ENCODE data around the gene DNAJC30.
A peak's percentile ranks its signal among the peaks of the same experiment; 100 is the strongest.
"Not testable (repeated sequence)": the region's sequence is repeated elsewhere in the genome, so short reads cannot be mapped to it uniquely, and the experiment has no call there.

DNAJC30 gene

GRCh38 chr7:73682745-73683055 is 553 bp downstream of the DNAJC30 start:
- no peak for DNase-seq (ENCODE audit: low read depth, low spot score)

GRCh38 chr7:73681031-73681430 is 2.2 kb downstream of the DNAJC30 start:
- no peak for DNase-seq (ENCODE audit: low read depth, low spot score)

DNA sequence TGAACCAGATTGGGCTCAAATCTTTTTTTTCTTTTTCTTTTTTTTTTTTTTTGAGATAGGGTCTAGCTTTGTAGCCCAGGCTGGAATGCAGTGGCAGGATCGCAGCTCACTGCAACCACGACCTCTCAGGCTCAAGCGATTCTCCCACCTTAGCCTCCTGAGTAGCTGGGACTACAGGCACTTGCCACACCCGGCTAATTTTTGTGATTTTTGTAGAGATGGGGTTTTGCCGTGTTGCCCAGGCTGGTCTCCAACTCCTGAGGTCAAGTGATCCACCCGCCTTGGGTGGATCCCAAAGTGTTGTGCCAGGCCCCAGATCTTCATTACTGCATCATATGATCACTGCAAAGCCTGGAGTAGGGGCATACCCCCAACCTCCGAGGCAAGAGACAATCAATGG is 2.8 kb downstream of the DNAJC30 start:
- DNase-seq (ENCODE audit: low read depth, low spot score): no peak

DNA sequence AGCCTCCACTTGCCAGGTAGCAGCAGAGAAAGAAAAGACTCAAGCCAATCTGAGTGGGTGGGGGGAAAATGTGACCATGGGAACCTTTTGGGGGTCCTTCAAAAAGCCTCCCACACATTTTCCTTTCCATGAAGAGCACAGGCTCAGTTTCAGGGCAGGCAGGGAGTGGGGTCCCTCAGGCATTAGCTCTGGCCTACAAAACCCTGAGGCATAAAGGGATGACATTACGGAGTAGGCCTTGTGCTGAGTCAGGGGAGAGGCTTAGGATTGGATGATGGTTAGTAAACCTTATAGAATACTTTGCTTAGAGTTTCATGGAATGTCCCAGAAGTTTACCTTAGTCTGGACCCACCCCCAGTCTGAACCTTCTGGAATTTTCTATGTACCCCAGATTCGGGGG is 3.5 kb downstream of the DNAJC30 start:
- no peak for DNase-seq (ENCODE audit: low read depth, low spot score)

- DNase-seq (ENCODE audit: low read depth, low spot score): no peak
Measured at GRCh38 chr7:73678862-73679261, 4.4 kb downstream of the DNAJC30 start.

DNA sequence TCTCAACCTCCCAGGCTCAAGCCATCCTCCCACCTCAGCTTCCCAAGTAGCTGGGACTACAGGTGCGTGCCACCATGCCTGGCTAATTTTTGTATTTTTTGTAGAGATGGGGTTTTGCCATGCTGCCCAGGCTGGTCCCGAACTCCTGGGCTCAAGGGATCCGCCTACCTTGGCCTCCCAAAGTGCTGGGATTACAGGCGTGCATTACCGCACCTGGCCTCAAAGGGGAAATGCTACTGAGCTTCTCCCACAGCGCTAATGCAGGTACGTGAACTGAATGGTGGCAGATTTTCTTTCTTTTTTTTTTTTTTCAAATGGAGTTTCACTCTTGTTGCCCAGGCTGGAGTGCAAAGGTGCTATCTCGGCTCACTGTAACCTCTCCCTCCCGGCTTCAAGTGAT is 7.2 kb downstream of the DNAJC30 start:
- not testable (repeated sequence) for DNase-seq (ENCODE audit: low read depth, low spot score)

GRCh38 chr7:73674468-73675124 is 8.7 kb downstream of the DNAJC30 start:
- DNase-seq (ENCODE audit: low read depth, low spot score): no peak

DNA sequence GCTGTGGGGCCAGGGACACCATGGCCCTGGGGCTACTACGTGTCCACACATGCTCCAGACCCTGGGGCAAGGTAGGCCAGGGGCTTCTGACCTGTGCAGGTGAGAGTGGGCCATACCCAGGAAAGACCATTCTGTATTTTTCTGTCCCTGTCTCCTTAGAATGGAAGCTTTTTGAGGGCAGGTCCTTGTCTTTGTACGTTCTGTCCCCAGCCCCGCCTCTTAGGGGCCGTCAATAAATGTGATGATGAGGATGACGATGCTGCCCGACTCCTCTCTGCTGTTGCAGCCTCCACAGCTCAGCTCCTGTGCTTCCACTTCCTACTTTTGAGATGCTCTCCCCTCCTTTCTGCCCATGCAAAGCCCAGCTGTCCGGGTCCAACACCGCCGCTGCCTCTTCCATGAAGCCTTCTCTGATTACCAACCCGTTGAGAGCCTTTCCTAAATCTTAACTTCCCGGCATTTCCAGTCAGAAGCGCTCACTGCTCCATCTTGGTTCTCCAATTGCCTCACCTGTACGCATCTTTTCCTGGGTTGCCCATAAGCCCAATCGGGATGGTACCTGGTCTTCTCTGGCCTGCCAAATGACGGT is 11.3 kb downstream of the DNAJC30 start:
- no peak for DNase-seq (ENCODE audit: low read depth, low spot score)

GRCh38 chr7:73671322-73671661 is 12.0 kb downstream of the DNAJC30 start:
- no peak for DNase-seq (ENCODE audit: low read depth, low spot score)

GRCh38 chr7:73669858-73670385 is 13.3 kb downstream of the DNAJC30 start:
- DNase-seq (ENCODE audit: low read depth, low spot score): no peak

DNA sequence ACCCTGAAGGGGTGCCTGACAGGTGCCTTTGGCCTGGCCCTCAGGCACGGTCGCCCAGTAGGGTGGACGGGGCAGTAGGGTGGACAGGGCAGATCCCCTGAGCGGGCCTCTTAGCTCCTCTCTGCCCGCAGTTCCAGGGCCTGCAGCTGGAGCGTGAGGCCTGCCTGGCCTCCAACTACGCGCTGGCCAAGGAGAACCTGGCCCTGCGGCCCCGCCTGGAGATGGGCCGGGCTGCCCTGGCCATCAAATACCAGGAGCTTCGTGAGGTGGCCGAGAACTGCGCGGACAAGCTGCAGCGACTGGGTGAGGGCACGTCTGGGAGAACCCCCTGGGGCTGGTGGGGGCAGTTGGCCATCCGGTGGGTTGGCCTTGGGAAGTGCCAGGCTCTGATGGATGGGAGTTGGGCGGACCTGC is 14.0 kb downstream of the DNAJC30 start:
- DNase-seq (ENCODE audit: low read depth, low spot score): no peak

- DNase-seq (ENCODE audit: low read depth, low spot score): no peak
Measured at GRCh38 chr7:73668886-73669230, 14.4 kb downstream of the DNAJC30 start.

GRCh38 chr7:73668103-73668885 is 15.0 kb downstream of the DNAJC30 start:
- DNase-seq (ENCODE audit: low read depth, low spot score): no peak

- peak; percentile 86 for DNase-seq (ENCODE audit: low read depth, low spot score)
Measured at GRCh38 chr7:73667344-73668102, 15.7 kb downstream of the DNAJC30 start, which contains the start of gene VPS37D. Gene VPS37D (plus strand): TSS chr7:73667831. CDS start chr7:73667959, 128 bp downstream.

GRCh38 chr7:73663033-73663432 is 20.2 kb downstream of the DNAJC30 start:
- DNase-seq (ENCODE audit: low read depth, low spot score): no peak

DNA sequence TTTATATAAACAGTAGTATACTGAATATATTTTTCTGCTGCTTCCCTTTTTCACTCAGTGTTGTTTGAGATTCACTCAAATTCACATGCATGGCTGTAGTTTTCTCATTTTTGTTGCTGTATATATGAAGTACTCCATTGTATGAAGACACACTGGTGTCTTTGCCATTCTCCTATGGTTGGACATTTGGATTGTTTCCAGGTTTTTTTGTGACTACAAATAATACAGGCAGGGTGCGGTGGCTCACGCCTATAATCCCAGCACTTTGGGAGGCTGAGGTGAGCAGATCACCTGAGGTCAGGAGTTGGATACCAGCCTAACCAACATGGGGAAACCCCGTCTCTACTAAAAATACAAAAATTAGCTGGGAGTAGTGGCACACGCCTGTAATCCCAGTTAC is 22.7 kb downstream of the DNAJC30 start:
- DNase-seq (ENCODE audit: low read depth, low spot score): not testable (repeated sequence)

GRCh38 chr7:73659983-73660382 is 23.3 kb downstream of the DNAJC30 start:
- no peak for DNase-seq (ENCODE audit: low read depth, low spot score)

GRCh38 chr7:73655309-73655708 is 27.9 kb downstream of the DNAJC30 start:
- not testable (repeated sequence) for DNase-seq (ENCODE audit: low read depth, low spot score)

DNA sequence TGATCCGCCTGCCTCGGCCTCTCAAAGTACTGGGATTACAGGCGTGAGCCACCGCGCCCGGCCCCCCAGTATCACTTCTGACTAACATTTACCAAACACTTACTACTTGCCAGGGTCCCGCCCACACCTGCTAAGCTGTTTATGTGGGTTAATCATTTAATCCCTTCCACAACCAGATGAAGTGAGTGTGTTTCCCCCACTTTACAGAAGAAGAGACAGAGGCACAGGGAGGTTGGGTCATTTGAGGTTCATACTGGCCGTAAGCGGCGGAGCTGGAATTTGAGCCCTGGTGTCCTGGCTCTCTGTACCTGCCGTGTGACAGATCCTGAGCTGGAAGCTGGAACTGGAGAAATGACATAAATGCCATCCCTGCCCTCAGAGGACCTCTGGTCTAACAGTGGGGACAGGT is 30.7 kb downstream of the DNAJC30 start:
- DNase-seq (ENCODE audit: low read depth, low spot score): no peak

GRCh38 chr7:73650524-73650923 is 32.7 kb downstream of the DNAJC30 start:
- no peak for DNase-seq (ENCODE audit: low read depth, low spot score)

DNA sequence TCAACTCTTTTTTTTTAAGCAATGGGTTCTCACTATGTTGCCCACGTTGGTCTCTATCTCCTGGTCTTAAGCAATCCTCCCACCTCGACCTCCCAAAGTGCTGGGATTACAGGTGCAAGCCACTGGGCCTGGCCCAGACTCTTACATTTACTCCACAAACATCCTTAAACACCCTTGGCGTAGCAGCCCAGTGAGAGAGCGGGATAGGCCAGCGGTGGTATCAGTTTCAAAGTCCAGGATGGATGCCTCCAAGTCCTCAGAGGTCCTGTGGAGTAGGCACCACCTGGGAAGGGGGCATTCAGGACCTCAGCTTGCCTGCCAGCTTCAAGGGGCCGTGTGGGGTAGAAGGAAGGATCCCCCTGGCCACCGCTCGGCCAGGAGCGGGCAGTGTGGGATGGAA is 33.7 kb downstream of the DNAJC30 start:
- no peak for DNase-seq (ENCODE audit: low read depth, low spot score)
